Smooth muscle cell (in vitro differentiated cells): Measurements from ENCODE around the gene FAM9A. TPM values are rescaled to one million over a fixed set of nuclear protein-coding genes. Genes with fewer than 3 reads are reported as not detected.

Experiments
- DNase-seq: peaks from one replicate; lab custom pipeline; 2025; ENCODE audit not compliant: unreplicated experiment; lab: John Stamatoyannopoulos, UW
- H2AFZ ChIP-seq: fragments of 200-600 bp; sonication (generic); 2 replicates; pipeline ENCODE4 v1.6.0; 2016; ENCODE audit warnings: antibody characterized with exemption, low read depth, mild to moderate bottlenecking
- H3F3A ChIP-seq: fragments of 200-600 bp; sonication (generic); 2 replicates; pipeline ENCODE4 v1.6.0; 2017; ENCODE audit warnings: antibody characterized with exemption, low read depth
- H3K27ac ChIP-seq: fragments of 200-600 bp; sonication (generic); 2 replicates; pipeline ENCODE4 v1.5.1; 2016; ENCODE audit warnings: low read depth, mild to moderate bottlenecking
- H3K27me3 ChIP-seq: fragments of 200-600 bp; sonication (generic); 2 replicates; pipeline ENCODE4 v1.6.1; 2016; ENCODE audit warnings: low read depth, mild to moderate bottlenecking
- H3K36me3 ChIP-seq: fragments of 200-600 bp; sonication (generic); 2 replicates; pipeline ENCODE4 v1.5.1; 2016; ENCODE audit warnings: low read depth
- H3K4me1 ChIP-seq: fragments of 200-600 bp; sonication (generic); 2 replicates; pipeline ENCODE4 v1.5.1; 2016; ENCODE audit warnings: low read depth
- H3K4me2 ChIP-seq: fragments of 200-600 bp; sonication (generic); 2 replicates; pipeline ENCODE4 v1.6.0; 2016; ENCODE audit warnings: mild to moderate bottlenecking
- H3K4me3 ChIP-seq: fragments of 200-600 bp; sonication (generic); 2 replicates; pipeline ENCODE4 v1.5.1; 2016; ENCODE audit warnings: mild to moderate bottlenecking
- H3K79me2 ChIP-seq: fragments of 200-600 bp; sonication (generic); 2 replicates; pipeline ENCODE4 v1.6.0; 2016; ENCODE audit warnings: low read depth, mild to moderate bottlenecking
- H3K9ac ChIP-seq: fragments of 200-600 bp; sonication (generic); 2 replicates; pipeline ENCODE4 v1.6.0; 2016; ENCODE audit warnings: low read depth
- H3K9me3 ChIP-seq: fragments of 200-600 bp; sonication (generic); replicated peaks from 2 replicates; pipeline ENCODE4 v1.5.1; 2016; ENCODE audit warnings: low read depth
- H4K20me1 ChIP-seq: fragments of 200-600 bp; sonication (generic); 2 replicates; pipeline ENCODE4 v1.6.0; 2016; ENCODE audit warnings: low read depth
- WGBS: methylation state at CpG from one replicate; pipeline ENCODE4 v1.1.7; 2016; ENCODE audit warnings: low lambda C conversion rate; 5-methylcytosine and 5-hydroxymethylcytosine counted together
- polyA plus RNA-seq: library from polyadenylated mRNA; unstranded; fragments of >200 nt; fragmentation: Nextera tagmentation; extraction: Ambion mirVana; gene quantifications from 2 replicates; pipeline ENCODE4 v1.2.1, GENCODE V29; 2016
- total RNA-seq: library from RNA; depleted of rRNA; stranded (reverse); fragments of >200 nt; gene quantifications from 2 replicates; pipeline ENCODE4 v1.2.3, GENCODE V29; 2014
- TF ChIP-seq, protein P1 (sequence below): fragments of 200-600 bp; sonication (generic); IDR thresholded peaks from 2 replicates; pipeline ENCODE4 v1.5.1; 2017; ENCODE audit warnings: borderline replicate concordance, mild to moderate bottlenecking, antibody characterized with exemption; ENCODE audit not compliant: insufficient read depth, poor library complexity, severe bottlenecking

The FAM9A gene
- total and polyA plus RNA-seq, 2 experiments from 2014 or later = not detected

DNA sequence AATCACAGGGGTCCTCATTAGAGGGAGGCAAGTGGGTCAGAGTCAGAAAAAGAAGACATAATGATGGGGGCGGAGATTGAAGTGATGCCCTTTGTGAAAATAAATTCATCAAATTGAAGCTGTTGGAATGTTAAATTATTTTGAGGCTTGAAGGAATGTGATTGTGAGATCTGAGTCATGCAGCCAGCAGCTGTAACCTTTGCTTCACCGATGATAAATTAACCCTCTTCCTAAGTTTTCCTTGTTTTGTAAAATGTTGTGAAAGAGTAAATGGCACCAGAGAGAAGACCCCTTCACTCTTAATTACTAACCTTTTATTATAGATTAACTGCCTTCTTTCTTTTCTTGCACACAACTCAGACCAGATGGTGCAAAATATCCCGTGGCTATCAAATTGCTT, 47.7 kb upstream of the FAM9A start:
- no peak overlapping the region for H2AFZ ChIP-seq
- no peak overlapping the region for H3K4me3 ChIP-seq
- no peak for DNase-seq
- 69% methylated on average over 3 of the region's 3 CpGs for WGBS
- H3K4me1 ChIP-seq = no peaks in the 10 kb centered on the region
- H3K27ac ChIP-seq = no peak overlapping the region
- no peaks in the 10 kb centered on the region for H3K9me3 ChIP-seq
- no peaks in the 10 kb centered on the region for H3K27me3 ChIP-seq
- no peaks in the 10 kb centered on the region for H3F3A ChIP-seq
- no peaks in the 10 kb centered on the region for H3K79me2 ChIP-seq
- no peak overlapping the region for H3K9ac ChIP-seq
- H4K20me1 ChIP-seq = no peaks in the 10 kb centered on the region
- TF ChIP-seq, protein P1, sequence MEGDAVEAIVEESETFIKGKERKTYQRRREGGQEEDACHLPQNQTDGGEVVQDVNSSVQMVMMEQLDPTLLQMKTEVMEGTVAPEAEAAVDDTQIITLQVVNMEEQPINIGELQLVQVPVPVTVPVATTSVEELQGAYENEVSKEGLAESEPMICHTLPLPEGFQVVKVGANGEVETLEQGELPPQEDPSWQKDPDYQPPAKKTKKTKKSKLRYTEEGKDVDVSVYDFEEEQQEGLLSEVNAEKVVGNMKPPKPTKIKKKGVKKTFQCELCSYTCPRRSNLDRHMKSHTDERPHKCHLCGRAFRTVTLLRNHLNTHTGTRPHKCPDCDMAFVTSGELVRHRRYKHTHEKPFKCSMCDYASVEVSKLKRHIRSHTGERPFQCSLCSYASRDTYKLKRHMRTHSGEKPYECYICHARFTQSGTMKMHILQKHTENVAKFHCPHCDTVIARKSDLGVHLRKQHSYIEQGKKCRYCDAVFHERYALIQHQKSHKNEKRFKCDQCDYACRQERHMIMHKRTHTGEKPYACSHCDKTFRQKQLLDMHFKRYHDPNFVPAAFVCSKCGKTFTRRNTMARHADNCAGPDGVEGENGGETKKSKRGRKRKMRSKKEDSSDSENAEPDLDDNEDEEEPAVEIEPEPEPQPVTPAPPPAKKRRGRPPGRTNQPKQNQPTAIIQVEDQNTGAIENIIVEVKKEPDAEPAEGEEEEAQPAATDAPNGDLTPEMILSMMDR = no peak
- H3K4me2 ChIP-seq = no peak overlapping the region
- H3K36me3 ChIP-seq = no peaks in the 10 kb centered on the region

DNA sequence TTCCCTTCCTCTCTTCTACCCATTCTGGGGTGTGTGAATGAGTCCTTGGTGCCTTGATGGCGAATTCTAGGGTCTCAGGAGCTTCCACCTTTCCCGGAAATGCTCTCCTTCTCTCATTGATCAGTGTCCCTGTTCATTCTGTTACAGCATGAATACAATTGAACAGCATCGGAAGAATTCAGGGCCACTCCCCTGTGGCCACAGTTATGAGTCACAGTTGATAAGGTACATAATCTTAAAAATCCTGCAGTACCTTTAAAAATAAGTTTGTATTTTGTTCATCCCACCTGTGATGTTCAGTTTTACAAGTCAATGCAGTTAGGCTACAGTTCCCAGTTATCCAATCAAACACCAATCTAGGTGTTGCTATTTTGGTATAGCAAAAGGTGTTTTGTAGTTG, 47.3 kb upstream of the FAM9A start:
- Histone ChIP-seq H3K79me2 (no peaks in the 10 kb centered on the region), H3K4me1 (no peaks in the 10 kb centered on the region), H3K4me2 (no peak overlapping the region), H3K9me3 (no peaks in the 10 kb centered on the region), H2AFZ (no peak overlapping the region), H3F3A (no peaks in the 10 kb centered on the region), H3K27ac (no peak overlapping the region), H3K9ac (no peak overlapping the region), H3K27me3 (no peaks in the 10 kb centered on the region), H4K20me1 (no peaks in the 10 kb centered on the region), H3K4me3 (no peak overlapping the region), H3K36me3 (no peaks in the 10 kb centered on the region)
- 61% methylated on average over 3 of the region's 3 CpGs for WGBS
- no peak for DNase-seq
- TF ChIP-seq, protein P1 = no peak

GRCh38 chrX:8847360-8847759, 46.2 kb upstream of the FAM9A start:
- H2AFZ ChIP-seq = no peak overlapping the region
- H3K36me3 ChIP-seq = no peaks in the 10 kb centered on the region
- H3K27ac ChIP-seq = no peak overlapping the region
- TF ChIP-seq, protein P1 = no peak
- no peak overlapping the region for H3K4me2 ChIP-seq
- H3K4me3 ChIP-seq = no peak overlapping the region
- no peak overlapping the region for H3K9ac ChIP-seq
- DNase-seq = no peak
- no peaks in the 10 kb centered on the region for H4K20me1 ChIP-seq
- no peaks in the 10 kb centered on the region for H3K79me2 ChIP-seq
- H3K4me1 ChIP-seq = no peaks in the 10 kb centered on the region
- 38% methylated on average over 1 of the region's 1 CpG for WGBS
- no peaks in the 10 kb centered on the region for H3F3A ChIP-seq
- H3K27me3 ChIP-seq = no peaks in the 10 kb centered on the region
- no peaks in the 10 kb centered on the region for H3K9me3 ChIP-seq

DNA sequence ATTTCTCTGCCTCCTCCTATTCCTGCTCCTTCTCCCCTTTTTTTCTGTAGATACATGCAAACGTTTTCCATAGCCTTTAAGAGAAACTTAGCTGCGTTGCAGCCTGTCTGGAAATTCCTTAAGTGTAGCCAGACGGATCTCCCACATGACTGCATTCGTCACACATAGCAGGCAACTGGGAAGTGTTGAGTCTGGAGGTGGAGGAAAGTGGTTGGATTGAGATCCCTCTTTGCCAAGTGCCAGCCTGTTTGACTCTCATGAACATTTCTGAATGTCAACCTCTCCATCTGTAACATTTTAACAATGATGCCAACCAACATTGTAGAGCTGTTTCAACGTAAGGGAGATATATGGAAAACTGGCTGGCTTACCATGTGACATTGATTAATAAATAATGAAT, 45.1 kb upstream of the FAM9A start:
- Histone ChIP-seq H3K27me3 (no peaks in the 10 kb centered on the region), H4K20me1 (no peaks in the 10 kb centered on the region), H3K36me3 (no peaks in the 10 kb centered on the region), H3K9me3 (no peaks in the 10 kb centered on the region), H3K79me2 (no peaks in the 10 kb centered on the region), H3F3A (no peaks in the 10 kb centered on the region), H2AFZ (no peak overlapping the region), H3K4me2 (no peak overlapping the region), H3K27ac (no peak overlapping the region), H3K4me1 (no peaks in the 10 kb centered on the region), H3K4me3 (no peak overlapping the region), H3K9ac (no peak overlapping the region)
- 40% methylated on average over 5 of the region's 5 CpGs for WGBS
- TF ChIP-seq, protein P1 = no peak
- no peak for DNase-seq
